Suprapubic skin (tissue), 4 donors: ENCODE results near the gene FAM241A. TPM values are rescaled to one million over a fixed set of nuclear protein-coding genes. Genes with fewer than 3 reads are reported as not detected.

Experiments
- DNase-seq, 2 donors: peaks; one replicate each; pipeline ENCODE4 v3.0.0-alpha.2; 2019; ENCODE audit warnings: low spot score in 2 of 2
- H3K27ac ChIP-seq: fragments of 200-600 bp; sonication (generic); one replicate; pipeline ENCODE4 v1.5.1; 2019
- H3K27me3 ChIP-seq: fragments of 200-600 bp; sonication (generic); one replicate; pipeline ENCODE4 v1.5.1; 2019
- H3K36me3 ChIP-seq: fragments of 200-600 bp; sonication (generic); one replicate; pipeline ENCODE4 v1.5.1; 2019
- H3K4me1 ChIP-seq: fragments of 200-600 bp; sonication (generic); one replicate; pipeline ENCODE4 v1.5.1; 2019
- H3K4me3 ChIP-seq: fragments of 200-600 bp; sonication (generic); one replicate; pipeline ENCODE4 v1.5.1; 2019; ENCODE audit warnings: mild to moderate bottlenecking
- H3K9me3 ChIP-seq: fragments of 200-600 bp; sonication (generic); one replicate; pipeline ENCODE4 v1.5.1; 2019
- EP300 ChIP-seq: sonication (generic); formaldehyde crosslinking; IDR thresholded peaks from one replicate; pipeline ENCODE4 v1.6.1; 2017; ENCODE audit warnings: antibody characterized with exemption
- POLR2A ChIP-seq, 2 donors: fragments of 450-650 bp; IDR thresholded peaks; one replicate each; pipeline ENCODE4 v1.6.1; 2017; ENCODE audit warnings: antibody characterized with exemption in 2 of 2, mild to moderate bottlenecking in 2 of 2, moderate library complexity in 2 of 2
- POLR2AphosphoS5 ChIP-seq, 3 donors: sonication (generic); formaldehyde crosslinking; IDR thresholded peaks; one replicate each; pipeline ENCODE4 v1.6.1; 2017; ENCODE audit warnings: antibody characterized with exemption in 3 of 3
- WGBS: methylation state at CpG from one replicate; pipeline ENCODE4 v1.1.5; 2018; 5-methylcytosine and 5-hydroxymethylcytosine counted together
- total RNA-seq, 4 donors: library from RNA; depleted of rRNA; stranded (reverse); fragments of >200 nt; gene quantifications; one replicate each; pipeline ENCODE4 v1.1.0, GENCODE V29; 2016
- TF ChIP-seq, protein P1 (sequence below), 2 donors: fragments of 200-600 bp in 1 of 2; fragments of 450-650 bp in 1 of 2; sonication (generic) in 1 of 2; IDR thresholded peaks; one replicate each; pipeline ENCODE4 v1.5.1; 2016 to 2019; ENCODE audit warnings: antibody characterized with exemption in 2 of 2, mild to moderate bottlenecking in 1 of 2, moderate library complexity in 1 of 2

FAM241A gene
- 1 to 10 TPM; 2.8 to 3.7 (median 3.4) TPM for total RNA-seq

DNA sequence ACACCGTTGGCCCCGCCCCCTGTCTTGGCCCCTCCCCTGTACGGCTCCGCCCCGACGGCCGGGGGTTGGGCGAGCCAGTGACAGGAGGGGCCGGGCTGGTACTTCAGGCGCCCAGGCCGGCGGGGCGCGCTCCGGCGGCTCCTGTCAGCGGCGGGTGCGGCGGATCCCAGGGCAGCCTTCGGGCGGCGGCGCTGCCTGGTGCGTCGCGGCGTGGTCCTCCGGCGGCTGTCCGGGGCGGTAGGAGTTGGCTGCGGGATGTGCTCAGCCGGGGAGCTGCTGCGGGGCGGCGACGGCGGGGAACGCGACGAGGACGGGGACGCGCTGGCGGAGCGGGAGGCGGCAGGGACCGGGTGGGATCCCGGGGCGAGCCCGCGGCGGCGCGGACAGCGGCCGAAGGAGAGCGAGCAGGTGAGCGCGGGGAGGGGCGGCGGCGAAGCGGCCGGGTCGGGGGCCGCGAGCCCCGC, at the start of gene FAM241A:
Gene FAM241A, plus strand, starts transcription at position 129 of the 464 bp plus-strand sequence. Its CDS starts 127 bp downstream, at position 256.
- 2% methylated on average over 13 of the region's 70 CpGs for WGBS
- TF ChIP-seq, protein P1, sequence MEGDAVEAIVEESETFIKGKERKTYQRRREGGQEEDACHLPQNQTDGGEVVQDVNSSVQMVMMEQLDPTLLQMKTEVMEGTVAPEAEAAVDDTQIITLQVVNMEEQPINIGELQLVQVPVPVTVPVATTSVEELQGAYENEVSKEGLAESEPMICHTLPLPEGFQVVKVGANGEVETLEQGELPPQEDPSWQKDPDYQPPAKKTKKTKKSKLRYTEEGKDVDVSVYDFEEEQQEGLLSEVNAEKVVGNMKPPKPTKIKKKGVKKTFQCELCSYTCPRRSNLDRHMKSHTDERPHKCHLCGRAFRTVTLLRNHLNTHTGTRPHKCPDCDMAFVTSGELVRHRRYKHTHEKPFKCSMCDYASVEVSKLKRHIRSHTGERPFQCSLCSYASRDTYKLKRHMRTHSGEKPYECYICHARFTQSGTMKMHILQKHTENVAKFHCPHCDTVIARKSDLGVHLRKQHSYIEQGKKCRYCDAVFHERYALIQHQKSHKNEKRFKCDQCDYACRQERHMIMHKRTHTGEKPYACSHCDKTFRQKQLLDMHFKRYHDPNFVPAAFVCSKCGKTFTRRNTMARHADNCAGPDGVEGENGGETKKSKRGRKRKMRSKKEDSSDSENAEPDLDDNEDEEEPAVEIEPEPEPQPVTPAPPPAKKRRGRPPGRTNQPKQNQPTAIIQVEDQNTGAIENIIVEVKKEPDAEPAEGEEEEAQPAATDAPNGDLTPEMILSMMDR (IDR thresholded peaks at IDR 0.05), result no peak
- TF ChIP-seq POLR2AphosphoS5 (IDR thresholded peaks at IDR 0.05) (no peak), POLR2A (IDR thresholded peaks at IDR 0.05) (peak in 1 of 2 donors; percentile 59)
- DNase-seq, result peak; percentile 90 to 92
- H3K4me3 ChIP-seq, result peak within 1 kb of the TSS; percentile 72
- peaks cover 13% of the 10 kb centered on the region for H3K4me1 ChIP-seq
- no peaks in the 10 kb centered on the region for H3K27me3 ChIP-seq
- H3K36me3 ChIP-seq, result no peaks in the 10 kb centered on the region
- peak within 1 kb of the TSS; percentile 88 for H3K27ac ChIP-seq
- no peaks in the 10 kb centered on the region for H3K9me3 ChIP-seq

DNA sequence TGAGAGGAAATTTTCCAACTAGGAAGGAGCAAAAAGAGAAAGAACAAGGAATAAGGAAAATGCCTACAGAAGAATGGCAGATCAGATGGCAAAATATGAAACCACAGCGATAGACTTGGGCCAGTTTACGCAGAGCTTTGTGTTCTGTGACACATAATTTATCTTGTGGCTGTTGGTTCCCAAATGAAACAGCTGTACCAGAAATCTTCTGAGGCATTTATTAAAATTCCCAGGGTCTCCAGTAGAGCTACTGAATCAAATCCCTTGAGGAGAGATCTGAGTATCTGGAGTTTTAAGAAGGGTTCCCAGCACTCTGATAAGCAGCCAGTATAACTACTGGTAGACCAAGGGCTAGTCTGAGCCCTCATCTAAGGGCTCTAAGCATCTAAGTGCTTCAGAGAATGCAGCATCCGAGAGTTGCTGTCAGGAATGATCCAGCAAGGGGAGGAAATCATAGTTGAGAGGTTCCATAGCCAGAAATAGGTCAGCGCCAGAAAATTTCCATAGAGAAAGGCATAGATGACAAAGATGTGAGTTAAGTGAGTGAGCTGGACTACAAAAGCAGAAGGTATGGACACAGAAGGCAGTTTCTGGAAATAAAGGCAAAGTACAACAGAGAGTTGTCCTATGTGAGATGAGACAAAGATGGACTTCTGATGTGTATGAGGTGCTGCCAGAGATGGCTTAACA, 46.3 kb upstream of the FAM241A start:
- Histone ChIP-seq H3K27me3 (no peaks in the 10 kb centered on the region), H3K4me3 (no peak overlapping the region), H3K4me1 (peaks cover 8% of the 10 kb centered on the region), H3K27ac (no peak overlapping the region), H3K9me3 (no peaks in the 10 kb centered on the region), H3K36me3 (no peaks in the 10 kb centered on the region)
- 81% methylated on average over 4 of the region's 4 CpGs for WGBS
- TF ChIP-seq EP300 (no peak), POLR2A (IDR thresholded peaks at IDR 0.05) (no peak), POLR2AphosphoS5 (IDR thresholded peaks at IDR 0.05) (no peak)
- TF ChIP-seq, protein P1 (IDR thresholded peaks at IDR 0.05), result no peak
- DNase-seq, result no peak

DNA sequence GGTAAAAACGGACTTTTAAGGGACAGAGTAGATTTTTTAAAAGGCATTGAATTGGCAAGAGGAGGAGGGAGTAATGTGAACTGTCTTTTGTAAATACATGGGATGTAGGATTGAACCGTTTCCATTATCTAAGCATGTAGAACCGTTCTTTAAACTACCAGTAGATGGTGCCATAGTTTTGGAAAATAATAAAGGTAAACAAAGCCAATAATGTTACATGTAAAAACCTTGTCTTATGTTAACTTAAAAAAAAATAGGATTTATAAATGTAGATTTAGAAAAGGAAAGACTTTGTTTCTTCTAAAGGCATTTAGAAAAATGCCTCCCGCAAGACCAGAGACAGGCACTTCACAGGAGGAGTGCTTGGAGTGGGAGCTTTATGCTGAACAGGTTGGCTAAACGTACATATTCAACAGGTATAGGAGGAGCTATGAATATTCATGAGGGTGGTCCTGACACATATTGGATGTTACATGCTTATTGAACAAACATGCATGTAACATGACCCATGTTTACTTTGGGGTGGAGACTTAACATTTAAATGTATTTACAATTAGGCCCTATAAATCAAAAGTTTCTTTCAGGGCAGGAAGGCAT, 45.5 kb upstream of the FAM241A start:
- no peak overlapping the region for H3K27ac ChIP-seq
- no peak for DNase-seq
- H3K4me1 ChIP-seq, result peaks cover 8% of the 10 kb centered on the region
- no peaks in the 10 kb centered on the region for H3K9me3 ChIP-seq
- no peaks in the 10 kb centered on the region for H3K27me3 ChIP-seq
- H3K4me3 ChIP-seq, result no peak overlapping the region
- TF ChIP-seq, protein P1 (IDR thresholded peaks at IDR 0.05), result peak in 1 of 2 donors; percentile 44
- TF ChIP-seq EP300 (no peak), POLR2AphosphoS5 (IDR thresholded peaks at IDR 0.05) (no peak), POLR2A (IDR thresholded peaks at IDR 0.05) (no peak)
- 22% methylated on average over 5 of the region's 5 CpGs for WGBS
- H3K36me3 ChIP-seq, result no peaks in the 10 kb centered on the region

DNA sequence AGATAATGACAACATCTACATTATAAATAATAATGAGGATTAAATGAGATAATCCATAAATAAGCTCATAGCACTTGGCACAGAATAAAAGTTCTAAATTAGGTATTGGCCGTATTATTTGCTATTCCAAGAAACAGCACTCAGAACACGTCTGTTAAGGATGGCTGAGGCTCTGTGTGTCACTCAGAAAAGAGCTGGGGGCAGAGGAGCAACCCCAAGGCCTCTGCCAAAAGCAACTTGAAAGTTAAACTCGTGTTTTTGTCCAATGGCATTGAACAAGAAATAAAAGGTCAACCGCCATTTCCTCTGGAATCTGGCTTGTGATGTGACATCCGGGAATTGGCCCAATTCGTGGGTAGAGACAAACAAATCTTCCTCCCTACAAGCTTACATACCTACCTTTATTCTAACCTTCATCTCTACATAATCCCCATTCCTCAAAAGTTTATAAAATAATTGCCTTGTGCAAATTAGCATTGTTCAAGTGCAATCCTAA, 42.3 kb upstream of the FAM241A start:
- H3K27ac ChIP-seq, result no peak overlapping the region
- no peak for DNase-seq
- TF ChIP-seq, protein P1 (IDR thresholded peaks at IDR 0.05), result no peak
- TF ChIP-seq POLR2A (IDR thresholded peaks at IDR 0.05) (no peak), POLR2AphosphoS5 (IDR thresholded peaks at IDR 0.05) (no peak), EP300 (no peak)
- WGBS, result 63% methylated on average over 6 of the region's 6 CpGs
- H3K9me3 ChIP-seq, result no peaks in the 10 kb centered on the region
- H3K27me3 ChIP-seq, result no peaks in the 10 kb centered on the region
- H3K36me3 ChIP-seq, result no peaks in the 10 kb centered on the region
- peaks cover 8% of the 10 kb centered on the region for H3K4me1 ChIP-seq
- H3K4me3 ChIP-seq, result no peak overlapping the region
